KMS-11 (cell line): ENCODE data around the gene CLIP3.

Experiments used
- H2AFZ ChIP-seq: fragments of 200-600 bp; sonication (generic); 2 replicates; pipeline ENCODE4 v1.6.1; 2016; ENCODE audit warnings: antibody characterized with exemption, mixed run types, low read depth
- H3K27ac ChIP-seq: fragments of 200-600 bp; sonication (generic); 2 replicates; pipeline ENCODE4 v1.6.1; 2016; ENCODE audit warnings: mild to moderate bottlenecking, mixed run types
- H3K27me3 ChIP-seq: fragments of 200-600 bp; sonication (generic); 2 replicates; pipeline ENCODE4 v1.6.1; 2017; ENCODE audit warnings: mild to moderate bottlenecking, low read depth, mixed run types, moderate library complexity; ENCODE audit not compliant: insufficient read depth
- H3K36me3 ChIP-seq: fragments of 200-600 bp; sonication (generic); 2 replicates; pipeline ENCODE4 v1.6.1; 2017; ENCODE audit warnings: mild to moderate bottlenecking, mixed run types; ENCODE audit not compliant: insufficient read depth
- H3K4me1 ChIP-seq: fragments of 200-600 bp; sonication (generic); 2 replicates; pipeline ENCODE4 v1.6.1; 2016; ENCODE audit warnings: mild to moderate bottlenecking, low read depth, mixed run types; ENCODE audit not compliant: poor library complexity, severe bottlenecking
- H3K4me2 ChIP-seq: fragments of 200-600 bp; sonication (generic); 2 replicates; pipeline ENCODE4 v1.7.0; 2016; ENCODE audit warnings: mild to moderate bottlenecking, mixed run types
- H3K4me3 ChIP-seq: fragments of 200-600 bp; sonication (generic); IDR thresholded peaks from 2 replicates; pipeline ENCODE4 v1.6.1; 2017; ENCODE audit warnings: low read depth, low read length, mixed read lengths; ENCODE audit not compliant: insufficient read depth
- H3K79me2 ChIP-seq: fragments of 200-600 bp; sonication (generic); 2 replicates; pipeline ENCODE4 v1.6.1; 2016; ENCODE audit warnings: low read depth, mixed run types; ENCODE audit not compliant: insufficient read depth
- H3K9ac ChIP-seq: fragments of 200-600 bp; sonication (generic); 2 replicates; pipeline ENCODE4 v1.6.1; 2016; ENCODE audit warnings: mild to moderate bottlenecking, mixed run types
- H4K20me1 ChIP-seq: fragments of 200-600 bp; sonication (generic); 2 replicates; pipeline ENCODE4 v1.6.1; 2016; ENCODE audit warnings: mild to moderate bottlenecking, mixed run types; ENCODE audit not compliant: insufficient read depth
- CTCF ChIP-seq: fragments of 200-600 bp; sonication (generic); conservative IDR thresholded peaks from 2 replicates; pipeline ENCODE4 v1.6.1; 2017; ENCODE audit warnings: low read depth, mild to moderate bottlenecking, antibody characterized with exemption, low read length, moderate library complexity, mixed read lengths

CLIP3 gene

GRCh38 chr19:36051236-36051635 lies 18.6 kb upstream of the CLIP3 start:
- no peaks in the 10 kb centered on the region for H3K36me3 ChIP-seq
- no peak for TF ChIP-seq CTCF
- no peaks in the 10 kb centered on the region for H3K27me3 ChIP-seq
- H3K27ac ChIP-seq, result no peak overlapping the region
- H4K20me1 ChIP-seq, result no peaks in the 10 kb centered on the region
- H3K4me1 ChIP-seq, result peaks cover 16% of the 10 kb centered on the region
- peaks cover 13% of the 10 kb centered on the region for H3K79me2 ChIP-seq
- H3K4me3 ChIP-seq, result no peak overlapping the region
- H3K4me2 ChIP-seq, result no peak overlapping the region
- no peak overlapping the region for H2AFZ ChIP-seq
- no peak overlapping the region for H3K9ac ChIP-seq

GRCh38 chr19:36049080-36049698 lies 16.5 kb upstream of the CLIP3 start:
- Histone ChIP-seq H3K27me3 (no peaks in the 10 kb centered on the region), H2AFZ (no peak overlapping the region), H3K27ac (no peak overlapping the region), H3K79me2 (no peaks in the 10 kb centered on the region), H3K4me1 (peaks cover 8% of the 10 kb centered on the region), H3K4me3 (no peak overlapping the region), H3K9ac (no peak overlapping the region), H4K20me1 (no peaks in the 10 kb centered on the region), H3K36me3 (no peaks in the 10 kb centered on the region), H3K4me2 (no peak overlapping the region)
- TF ChIP-seq CTCF, result no peak

DNA sequence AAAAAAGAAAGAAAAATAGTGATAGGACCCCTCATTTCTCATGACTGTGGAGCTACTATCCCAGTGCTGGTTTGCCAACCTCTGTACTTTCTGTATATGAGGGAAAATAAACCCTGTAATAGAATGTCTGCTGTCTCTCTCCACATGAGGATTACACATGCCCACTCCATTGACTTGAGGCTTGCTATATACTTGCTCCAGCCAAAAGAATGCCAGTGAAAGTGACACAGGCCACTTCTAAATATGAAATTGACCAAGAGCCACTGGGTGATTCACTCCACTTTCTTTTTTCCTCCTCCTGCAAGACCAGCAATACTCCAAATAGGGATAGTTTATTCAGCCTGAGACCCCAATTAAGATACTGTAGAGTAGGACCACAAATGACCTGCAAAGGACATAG lies 15.2 kb upstream of the CLIP3 start:
- Histone ChIP-seq H3K4me2 (no peak overlapping the region), H3K27me3 (no peaks in the 10 kb centered on the region), H3K4me3 (no peak overlapping the region), H3K36me3 (no peaks in the 10 kb centered on the region), H4K20me1 (no peaks in the 10 kb centered on the region), H3K4me1 (peaks cover 6% of the 10 kb centered on the region), H3K27ac (no peak overlapping the region), H3K79me2 (no peaks in the 10 kb centered on the region), H2AFZ (no peak overlapping the region), H3K9ac (no peak overlapping the region)
- TF ChIP-seq CTCF, result no peak

DNA sequence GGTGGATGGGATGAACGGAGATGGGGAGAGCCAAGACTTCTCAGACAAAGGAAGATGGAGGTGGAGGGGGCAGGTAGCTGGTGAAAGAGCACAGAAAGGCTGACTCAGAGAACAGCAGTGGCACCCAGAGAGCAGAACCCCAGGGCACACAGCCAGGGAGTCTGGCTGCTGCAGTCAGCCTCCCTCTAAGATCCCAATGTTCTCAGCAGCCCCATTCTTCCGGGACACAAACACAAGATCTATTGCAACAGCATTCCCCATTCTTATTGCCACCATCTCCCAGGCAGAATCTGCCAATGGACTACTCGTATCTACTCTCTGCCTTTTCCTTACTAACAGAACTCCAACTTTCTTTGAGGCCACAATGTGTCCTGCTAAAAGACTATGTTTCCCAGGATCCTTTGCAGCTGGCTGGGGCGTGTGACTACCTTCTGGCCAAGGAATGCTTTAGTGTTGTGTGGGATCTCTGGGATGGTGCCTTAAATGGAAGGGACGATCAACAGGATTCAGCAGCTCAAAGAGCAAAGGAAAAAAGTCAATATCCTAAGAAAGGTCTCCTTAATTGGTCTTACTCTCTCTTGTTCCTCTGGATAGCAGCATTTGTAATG lies 13.9 kb upstream of the CLIP3 start:
- Histone ChIP-seq H3K9ac (no peak overlapping the region), H3K4me1 (no peaks in the 10 kb centered on the region), H4K20me1 (no peaks in the 10 kb centered on the region), H3K4me2 (no peak overlapping the region), H3K36me3 (no peaks in the 10 kb centered on the region), H3K27ac (no peak overlapping the region), H2AFZ (no peak overlapping the region), H3K79me2 (no peaks in the 10 kb centered on the region), H3K27me3 (no peaks in the 10 kb centered on the region), H3K4me3 (no peak overlapping the region)
- no peak for TF ChIP-seq CTCF
